Gastroesophageal sphincter (tissue), 4 donors: ENCODE measurements around the gene CSNK2A2. TPM values are rescaled to one million over a fixed set of nuclear protein-coding genes. Genes with fewer than 3 reads are reported as not detected.

ENCODE experiments used
- ATAC-seq: fragments of 150-250 bp; one replicate; pipeline ENCODE4 v1.9.1; 2016; ENCODE audit warnings: mild to moderate bottlenecking, moderate library complexity
- H3K27ac ChIP-seq, 4 donors: fragments of 200-600 bp; sonication (generic) in 3 of 4; 1 replicate in 3 of 4; 2 replicates in 1 of 4; pipeline ENCODE4 v1.5.1; 2016 to 2019
- H3K27me3 ChIP-seq: fragments of 200-600 bp; sonication (generic); one replicate; pipeline ENCODE4 v1.5.1; 2019
- H3K36me3 ChIP-seq, 2 donors: fragments of 200-600 bp; sonication (generic); one replicate each; pipeline ENCODE4 v1.5.1; 2019; ENCODE audit warnings: control low read depth in 1 of 2
- H3K4me1 ChIP-seq, 3 donors: fragments of 200-600 bp; sonication (generic); 1 replicate in 2 of 3; 2 replicates in 1 of 3; pipeline ENCODE4 v1.5.1; 2016 to 2019; ENCODE audit warnings: control low read depth in 2 of 3
- H3K4me3 ChIP-seq, 2 donors: fragments of 200-600 bp; sonication (generic); one replicate each; pipeline ENCODE4 v1.5.1; 2019; ENCODE audit warnings: mild to moderate bottlenecking in 1 of 2, moderate library complexity in 1 of 2
- H3K9me3 ChIP-seq, 3 donors: fragments of 200-600 bp; sonication (generic); one replicate each; pipeline ENCODE4 v1.5.1; 2017 to 2019; ENCODE audit warnings: control low read depth in 2 of 3
- CTCF ChIP-seq, 4 experiments: fragments of 200-600 bp in 2 of 4; fragments of 450-650 bp in 2 of 4; sonication (generic) in 1 of 4; IDR thresholded peaks; one replicate each; pipeline ENCODE4 v1.5.1; 2017 to 2019; ENCODE audit warnings: antibody characterized with exemption in 4 of 4, mild to moderate bottlenecking in 2 of 4, moderate library complexity in 2 of 4
- EP300 ChIP-seq: sonication (generic); formaldehyde crosslinking; IDR thresholded peaks from one replicate; pipeline ENCODE4 v1.6.1; 2017; ENCODE audit warnings: antibody characterized with exemption, mild to moderate bottlenecking
- POLR2A ChIP-seq, 2 donors: fragments of 450-650 bp; IDR thresholded peaks; one replicate each; pipeline ENCODE4 v1.6.1; 2017; ENCODE audit warnings: antibody characterized with exemption in 2 of 2, mild to moderate bottlenecking in 2 of 2, moderate library complexity in 1 of 2
- POLR2AphosphoS5 ChIP-seq: sonication (generic); formaldehyde crosslinking; IDR thresholded peaks from one replicate; pipeline ENCODE4 v1.6.1; 2017; ENCODE audit warnings: antibody characterized with exemption
- WGBS, 2 donors: methylation state at CpG; one replicate each; pipeline ENCODE4 v1.1.5; 2018; ENCODE audit warnings: low coverage in 1 of 2; 5-methylcytosine and 5-hydroxymethylcytosine counted together
- total RNA-seq, 4 donors: library from RNA; depleted of rRNA; stranded (reverse); fragments of >200 nt; gene quantifications; one replicate each; pipeline ENCODE4 v1.1.0, GENCODE V29; 2016

Gene CSNK2A2
- total RNA-seq, 4 donors from 2014 or later: 34.3 to 54.4 (median 39.0) TPM

GRCh38 chr16:58154345-58154744 is 43.6 kb downstream of the CSNK2A2 start:
- Histone ChIP-seq H3K36me3 (peaks cover 0 to 32% of the 10 kb centered on the region in 2 donors), H3K9me3 (no peaks in the 10 kb centered on the region), H3K4me3 (no peak overlapping the region), H3K27me3 (no peaks in the 10 kb centered on the region), H3K27ac (no peak overlapping the region), H3K4me1 (no peaks in the 10 kb centered on the region)
- 66 to 78% methylated on average over 2 of the region's 2 CpGs for WGBS, 2 donors
- ATAC-seq: no peak
- TF ChIP-seq POLR2AphosphoS5 (no peak), CTCF (IDR thresholded peaks at IDR 0.05) (no peak), EP300 (no peak), POLR2A (IDR thresholded peaks at IDR 0.05) (no peak)

GRCh38 chr16:58152246-58152868 is 45.5 kb downstream of the CSNK2A2 start:
- H3K27me3 ChIP-seq: no peaks in the 10 kb centered on the region
- TF ChIP-seq POLR2AphosphoS5 (no peak), POLR2A (IDR thresholded peaks at IDR 0.05) (no peak), CTCF (IDR thresholded peaks at IDR 0.05) (no peak), EP300 (no peak)
- WGBS, 2 donors: 78 to 84% methylated on average over 3 to 8 of the region's 8 CpGs

GRCh38 chr16:58148526-58148925 is 49.4 kb downstream of the CSNK2A2 start:
- Histone ChIP-seq H3K36me3 (no peaks in the 10 kb centered on the region), H3K4me3 (no peak overlapping the region), H3K4me1 (no peaks in the 10 kb centered on the region), H3K27ac (no peak overlapping the region), H3K9me3 (no peaks in the 10 kb centered on the region), H3K27me3 (no peaks in the 10 kb centered on the region)
- TF ChIP-seq POLR2AphosphoS5 (no peak), POLR2A (IDR thresholded peaks at IDR 0.05) (no peak), EP300 (no peak), CTCF (IDR thresholded peaks at IDR 0.05) (no peak)
- ATAC-seq: no peak
- 63 to 100% methylated on average over 1 of the region's 1 CpG for WGBS, 2 donors

More at GRCh38 chr16:58152246-58152868, 45.5 kb downstream of the CSNK2A2 start:
- Histone ChIP-seq H3K4me3 (no peak overlapping the region), H3K27ac (no peak overlapping the region), H3K36me3 (peaks cover 0 to 12% of the 10 kb centered on the region in 2 donors), H3K4me1 (no peaks in the 10 kb centered on the region), H3K9me3 (no peaks in the 10 kb centered on the region)
- no peak for ATAC-seq

- no peak overlapping the region for H3K27ac ChIP-seq
- no peak overlapping the region for H3K4me3 ChIP-seq
- no peaks in the 10 kb centered on the region for H3K4me1 ChIP-seq
- WGBS, 2 donors: 70 to 100% methylated on average over 1 to 2 of the region's 2 CpGs
- no peak for TF ChIP-seq CTCF (IDR thresholded peaks at IDR 0.05)
- no peak for TF ChIP-seq POLR2A (IDR thresholded peaks at IDR 0.05)
- TF ChIP-seq POLR2AphosphoS5: no peak
- TF ChIP-seq EP300: no peak
- H3K9me3 ChIP-seq: no peaks in the 10 kb centered on the region
- H3K36me3 ChIP-seq: no peaks in the 10 kb centered on the region
- ATAC-seq: no peak
- no peaks in the 10 kb centered on the region for H3K27me3 ChIP-seq
These were observed 49.8 kb downstream of the CSNK2A2 start for GRCh38 chr16:58148099-58148498.

GRCh38 chr16:58138852-58139251 is 59.1 kb downstream of the CSNK2A2 start:
- no peak for ATAC-seq
- Histone ChIP-seq H3K4me1 (no peaks in the 10 kb centered on the region), H3K36me3 (no peaks in the 10 kb centered on the region), H3K4me3 (no peak overlapping the region), H3K27ac (no peak overlapping the region), H3K27me3 (no peaks in the 10 kb centered on the region), H3K9me3 (peaks cover 0 to 19% (median 0%) of the 10 kb centered on the region in 3 donors)
- no peak for TF ChIP-seq CTCF (IDR thresholded peaks at IDR 0.05)
- no peak for TF ChIP-seq POLR2A (IDR thresholded peaks at IDR 0.05)
- TF ChIP-seq POLR2AphosphoS5: no peak
